Stimulated activated naive B cell treated with anti-CD40 and anti-IgM and Interleukin-4, amounts not matched to agents 10 μg/mL and 1 μg/mL and 100 μg/mL, for 72 hours (primary cell): Measurements from ENCODE around the gene CXADR.
"Not testable (repeated sequence)": the region's sequence is repeated elsewhere in the genome, so short reads cannot be mapped to it uniquely, and the experiment has no call there.

Experiments
- ATAC-seq, 2 donors: fragments of 150-1000 bp; cut with Tn5 transposase; replicated peaks; 2 replicates each; pipeline ENCODE4 v1.10.0; 2021; ENCODE audit warnings: moderate library complexity in 1 of 2
- DNase-seq: peaks from one replicate; pipeline ENCODE4 v3.0.0; 2021
- H3K27ac Mint-ChIP-seq: one replicate; pipeline ENCODE4 v1.8.0; 2022; ENCODE audit warnings: mild to moderate bottlenecking, mixed read lengths
- H3K27me3 Mint-ChIP-seq, 2 donors: one replicate each; pipeline ENCODE4 v1.8.0; 2022; ENCODE audit warnings: mixed read lengths in 2 of 2
- H3K36me3 Mint-ChIP-seq, 2 donors: one replicate each; pipeline ENCODE4 v1.8.0; 2022; ENCODE audit warnings: mixed read lengths in 2 of 2, mild to moderate bottlenecking in 1 of 2
- H3K4me1 Mint-ChIP-seq, 2 donors: one replicate each; pipeline ENCODE4 v1.8.0; 2022; ENCODE audit warnings: mixed read lengths in 2 of 2, mild to moderate bottlenecking in 1 of 2
- H3K4me3 Mint-ChIP-seq, 2 donors: one replicate each; pipeline ENCODE4 v1.8.0; 2022; ENCODE audit warnings: mild to moderate bottlenecking in 2 of 2, mixed read lengths in 2 of 2, moderate library complexity in 1 of 2
- H3K9me3 Mint-ChIP-seq, 2 donors: one replicate each; pipeline ENCODE4 v1.8.0; 2022; ENCODE audit warnings: mixed read lengths in 2 of 2, mild to moderate bottlenecking in 1 of 2

Gene CXADR

GRCh38 chr21:17519208-17519738 lies 6.4 kb downstream of the CXADR start:
- no peak for ATAC-seq
- peaks cover 31 to 45% of the 10 kb centered on the region in 2 donors for H3K27me3 Mint-ChIP-seq
- H3K27ac Mint-ChIP-seq = no peak overlapping the region
- H3K9me3 Mint-ChIP-seq = peaks cover 0 to 2% of the 10 kb centered on the region in 2 donors
- no peak for DNase-seq
- H3K4me1 Mint-ChIP-seq = peaks cover 0 to 2% of the 10 kb centered on the region in 2 donors
- H3K4me3 Mint-ChIP-seq = no peak overlapping the region
- no peaks in the 10 kb centered on the region for H3K36me3 Mint-ChIP-seq

GRCh38 chr21:17519965-17520609 lies 7.2 kb downstream of the CXADR start:
- no peak for ATAC-seq
- DNase-seq = no peak
- Mint-ChIP-seq H3K27ac (no peak overlapping the region), H3K4me3 (no peak overlapping the region), H3K27me3 (peaks cover 28 to 37% of the 10 kb centered on the region in 2 donors), H3K36me3 (no peaks in the 10 kb centered on the region), H3K9me3 (peaks cover 0 to 2% of the 10 kb centered on the region in 2 donors), H3K4me1 (no peaks in the 10 kb centered on the region)

GRCh38 chr21:17523007-17523451 lies 10.2 kb downstream of the CXADR start:
- no peak for DNase-seq
- H3K9me3 Mint-ChIP-seq = no peaks in the 10 kb centered on the region

GRCh38 chr21:17523979-17524494 lies 11.2 kb downstream of the CXADR start:
- H3K4me3 Mint-ChIP-seq = not testable (repeated sequence)

More at GRCh38 chr21:17523007-17523451, 10.2 kb downstream of the CXADR start:
- ATAC-seq = no peak
- Mint-ChIP-seq H3K36me3 (no peaks in the 10 kb centered on the region), H3K27me3 (peaks cover 13 to 14% of the 10 kb centered on the region in 2 donors), H3K4me1 (no peaks in the 10 kb centered on the region), H3K27ac (no peak overlapping the region), H3K4me3 (no peak overlapping the region)

DNA sequence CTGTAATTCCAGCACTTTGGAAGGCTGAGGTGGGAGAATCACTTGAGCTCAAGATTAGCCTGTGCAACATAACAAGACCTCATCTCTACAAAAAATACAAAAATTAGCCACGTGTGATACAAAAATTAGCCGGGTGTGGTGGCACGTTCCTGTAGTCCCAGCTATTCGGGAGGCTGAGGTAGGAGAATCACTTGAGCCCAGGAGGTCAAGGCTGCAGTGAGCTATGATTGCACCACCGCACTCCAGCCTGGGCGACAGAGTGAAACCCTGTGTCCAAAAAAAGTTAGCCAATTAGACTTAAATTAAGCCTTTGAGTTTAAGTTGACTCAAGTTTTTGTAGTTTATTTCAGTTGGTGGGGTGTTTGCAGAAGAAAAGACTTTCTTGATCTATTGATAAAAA lies 11.8 kb downstream of the CXADR start:
- H3K36me3 Mint-ChIP-seq = no peaks in the 10 kb centered on the region
- peaks cover 11 to 14% of the 10 kb centered on the region in 2 donors for H3K27me3 Mint-ChIP-seq
- peaks cover 0 to 2% of the 10 kb centered on the region in 2 donors for H3K9me3 Mint-ChIP-seq
- H3K27ac Mint-ChIP-seq = no peak overlapping the region
- H3K4me1 Mint-ChIP-seq = no peaks in the 10 kb centered on the region
- DNase-seq (no peak), ATAC-seq (no peak)
- no peak overlapping the region for H3K4me3 Mint-ChIP-seq

More at GRCh38 chr21:17523979-17524494, 11.2 kb downstream of the CXADR start:
- peaks cover 12 to 14% of the 10 kb centered on the region in 2 donors for H3K27me3 Mint-ChIP-seq
- H3K4me1 Mint-ChIP-seq, H3K27ac Mint-ChIP-seq, ATAC-seq, DNase-seq, H3K9me3 Mint-ChIP-seq, H3K36me3 Mint-ChIP-seq: not testable (repeated sequence)

DNA sequence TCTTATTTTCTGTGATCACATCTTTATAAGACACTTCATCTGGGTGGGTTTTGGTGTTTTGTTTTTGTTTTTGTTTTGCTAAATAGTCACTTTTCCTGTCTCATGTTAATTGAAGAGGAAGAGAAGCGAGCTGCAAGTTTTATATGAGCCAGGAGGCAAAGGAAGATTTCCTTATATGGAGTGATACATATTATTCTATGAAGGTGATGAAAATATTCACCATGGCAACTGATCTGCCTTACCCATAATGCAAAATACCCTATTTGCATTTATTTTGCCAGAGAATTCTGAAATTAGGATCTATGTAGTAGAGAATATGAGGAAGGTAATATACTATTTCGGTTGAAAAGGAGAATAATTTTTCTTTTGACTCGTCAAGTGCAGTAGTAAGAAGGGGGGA lies 13.9 kb downstream of the CXADR start:
- Mint-ChIP-seq H3K36me3 (no peaks in the 10 kb centered on the region), H3K27me3 (peaks cover 4 to 5% of the 10 kb centered on the region in 2 donors), H3K4me1 (no peaks in the 10 kb centered on the region), H3K9me3 (peaks cover 0 to 2% of the 10 kb centered on the region in 2 donors), H3K4me3 (no peak overlapping the region), H3K27ac (no peak overlapping the region)
- ATAC-seq (no peak), DNase-seq (no peak)

- H3K9me3 Mint-ChIP-seq = peaks cover 0 to 2% of the 10 kb centered on the region in 2 donors
- H3K4me3 Mint-ChIP-seq = no peak overlapping the region
- DNase-seq (no peak), ATAC-seq (no peak)
- H3K4me1 Mint-ChIP-seq = no peaks in the 10 kb centered on the region
- H3K36me3 Mint-ChIP-seq = no peaks in the 10 kb centered on the region
- H3K27ac Mint-ChIP-seq = no peak overlapping the region
- peaks cover 4 to 5% of the 10 kb centered on the region in 2 donors for H3K27me3 Mint-ChIP-seq
These were observed 14.4 kb downstream of the CXADR start for GRCh38 chr21:17527240-17527639.

DNA sequence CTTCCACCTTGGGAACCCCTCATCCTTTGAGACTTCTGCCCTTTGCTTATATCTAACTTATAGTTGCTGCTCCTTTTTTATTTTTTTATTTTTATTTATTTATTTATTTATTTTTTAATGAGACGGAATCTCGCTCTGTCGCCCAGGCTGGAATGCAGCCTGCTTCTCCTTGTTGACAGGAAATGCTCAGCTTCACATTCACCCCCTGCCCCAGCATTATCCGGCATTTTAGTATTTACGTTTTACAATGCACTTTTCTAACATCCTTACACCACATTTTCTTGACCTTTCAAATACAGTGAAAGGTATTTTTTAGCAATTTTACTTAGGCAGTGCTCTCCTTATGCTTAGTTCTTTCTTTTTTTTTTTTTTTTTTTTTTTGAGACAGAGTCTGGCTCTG lies 14.9 kb downstream of the CXADR start:
- Mint-ChIP-seq H3K9me3 (peaks cover 0 to 2% of the 10 kb centered on the region in 2 donors), H3K4me1 (no peaks in the 10 kb centered on the region), H3K36me3 (no peaks in the 10 kb centered on the region), H3K27ac (no peak overlapping the region), H3K27me3 (peaks cover 4 to 5% of the 10 kb centered on the region in 2 donors), H3K4me3 (no peak overlapping the region)
- ATAC-seq (no peak), DNase-seq (no peak)

DNA sequence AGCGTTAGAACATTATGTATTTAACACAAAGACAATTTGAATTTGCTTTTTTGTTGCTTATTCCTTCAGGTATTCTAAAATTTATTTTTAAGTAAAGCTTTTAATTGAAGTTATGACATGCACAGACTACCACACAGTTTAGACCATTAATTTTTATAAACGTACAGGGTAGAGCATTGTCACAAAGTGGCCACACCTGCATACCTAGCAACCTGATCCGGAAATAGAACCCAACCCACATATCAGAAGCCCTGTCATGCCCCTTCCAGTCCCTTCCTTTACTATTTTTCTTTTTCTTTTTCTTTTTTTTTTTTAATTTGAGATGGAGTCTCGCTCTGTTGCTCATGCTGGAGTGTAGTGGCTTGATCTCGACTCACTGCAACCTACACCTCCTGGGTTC lies 16.8 kb downstream of the CXADR start:
- Mint-ChIP-seq H3K27me3 (peaks cover 4 to 5% of the 10 kb centered on the region in 2 donors), H3K36me3 (no peaks in the 10 kb centered on the region), H3K4me1 (no peaks in the 10 kb centered on the region), H3K4me3 (no peak overlapping the region), H3K27ac (no peak overlapping the region), H3K9me3 (peaks cover 0 to 2% of the 10 kb centered on the region in 2 donors)
- DNase-seq (no peak), ATAC-seq (no peak)

GRCh38 chr21:17532292-17532691 lies 19.4 kb downstream of the CXADR start:
- peaks cover 0 to 2% of the 10 kb centered on the region in 2 donors for H3K9me3 Mint-ChIP-seq
- no peak overlapping the region for H3K27ac Mint-ChIP-seq
- ATAC-seq (no peak), DNase-seq (no peak)
- H3K4me1 Mint-ChIP-seq = peaks cover 0 to 2% of the 10 kb centered on the region in 2 donors
- no peak overlapping the region for H3K4me3 Mint-ChIP-seq
- peaks cover 9 to 12% of the 10 kb centered on the region in 2 donors for H3K27me3 Mint-ChIP-seq
- H3K36me3 Mint-ChIP-seq = no peaks in the 10 kb centered on the region

DNA sequence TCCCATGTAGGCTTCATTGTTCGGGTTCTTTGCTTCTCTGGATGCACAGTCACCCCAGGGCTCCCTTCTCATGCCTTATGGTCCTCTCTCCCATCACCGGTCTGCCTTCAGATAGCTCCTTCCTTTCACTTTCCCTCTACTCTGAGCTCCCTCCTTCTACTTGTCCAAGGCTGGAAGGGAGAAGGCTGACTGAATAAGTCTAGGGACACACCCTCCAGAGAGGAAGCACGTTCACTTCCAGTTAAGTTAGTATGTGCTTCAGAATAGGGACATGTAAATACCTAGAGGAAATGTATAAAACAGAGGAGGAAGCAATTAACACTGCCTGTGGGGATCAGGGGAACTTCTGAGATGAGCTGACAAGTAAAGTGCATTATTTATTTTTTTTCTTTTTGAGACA lies 23.5 kb downstream of the CXADR start:
- ATAC-seq (no peak), DNase-seq (no peak)
- no peak overlapping the region for H3K27ac Mint-ChIP-seq
- no peaks in the 10 kb centered on the region for H3K36me3 Mint-ChIP-seq
- no peaks in the 10 kb centered on the region for H3K9me3 Mint-ChIP-seq
- peaks cover 6 to 9% of the 10 kb centered on the region in 2 donors for H3K4me1 Mint-ChIP-seq
- H3K27me3 Mint-ChIP-seq = peaks cover 14 to 24% of the 10 kb centered on the region in 2 donors
- H3K4me3 Mint-ChIP-seq = no peak overlapping the region

- Mint-ChIP-seq H3K36me3 (no peaks in the 10 kb centered on the region), H3K27me3 (peaks cover 17 to 28% of the 10 kb centered on the region in 2 donors), H3K4me3 (no peak overlapping the region), H3K27ac (no peak overlapping the region), H3K4me1 (peaks cover 6 to 9% of the 10 kb centered on the region in 2 donors), H3K9me3 (no peaks in the 10 kb centered on the region)
- ATAC-seq = no peak
- DNase-seq = no peak
These were observed 24.5 kb downstream of the CXADR start for GRCh38 chr21:17537299-17537698.

- Mint-ChIP-seq H3K4me3 (no peak overlapping the region), H3K36me3 (no peaks in the 10 kb centered on the region), H3K4me1 (peaks cover 6 to 9% of the 10 kb centered on the region in 2 donors), H3K27me3 (peaks cover 17 to 28% of the 10 kb centered on the region in 2 donors), H3K9me3 (no peaks in the 10 kb centered on the region), H3K27ac (no peak overlapping the region)
- DNase-seq (no peak), ATAC-seq (no peak)
These were observed 25.7 kb downstream of the CXADR start for GRCh38 chr21:17538576-17538975.

DNA sequence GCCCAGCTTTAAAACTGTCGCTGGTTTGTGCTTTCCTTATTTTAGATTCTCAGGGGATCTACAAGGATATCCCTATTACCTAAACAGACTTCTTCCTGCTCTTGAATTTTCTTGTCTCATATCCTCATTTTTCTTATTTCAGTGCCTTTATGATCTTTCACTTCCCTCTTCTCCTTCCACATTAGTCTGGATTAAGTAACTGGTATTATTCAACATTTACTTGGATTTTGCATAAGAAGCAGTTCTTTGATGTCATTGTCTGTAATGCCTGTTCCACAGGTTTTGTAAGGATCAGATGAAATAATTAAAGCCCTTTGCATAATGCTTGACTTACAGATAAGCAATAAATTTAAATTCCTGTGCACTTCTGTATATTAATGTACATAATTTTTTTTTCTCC lies 26.5 kb downstream of the CXADR start:
- ATAC-seq (peak; percentile 51 to 57), DNase-seq (no peak)
- Mint-ChIP-seq H3K36me3 (no peaks in the 10 kb centered on the region), H3K4me3 (no peak overlapping the region), H3K4me1 (peaks cover 6 to 9% of the 10 kb centered on the region in 2 donors), H3K9me3 (no peaks in the 10 kb centered on the region), H3K27me3 (peaks cover 18 to 28% of the 10 kb centered on the region in 2 donors), H3K27ac (no peak overlapping the region)
